Ramos (cell line): ENCODE measurements around the gene IRF2.
"Not testable (repeated sequence)": the region's sequence is repeated elsewhere in the genome, so short reads cannot be mapped to it uniquely, and the experiment has no call there.

Source experiments
- in situ Hi-C: fragments of 300-500 bp; cut with MboI; formaldehyde crosslinking; loops from one replicate; pipeline ENCODE4 v1.14.3; 2022; ENCODE audit warnings: low sequenced_read_pairs; ENCODE audit not compliant: unreplicated experiment

The IRF2 gene

DNA sequence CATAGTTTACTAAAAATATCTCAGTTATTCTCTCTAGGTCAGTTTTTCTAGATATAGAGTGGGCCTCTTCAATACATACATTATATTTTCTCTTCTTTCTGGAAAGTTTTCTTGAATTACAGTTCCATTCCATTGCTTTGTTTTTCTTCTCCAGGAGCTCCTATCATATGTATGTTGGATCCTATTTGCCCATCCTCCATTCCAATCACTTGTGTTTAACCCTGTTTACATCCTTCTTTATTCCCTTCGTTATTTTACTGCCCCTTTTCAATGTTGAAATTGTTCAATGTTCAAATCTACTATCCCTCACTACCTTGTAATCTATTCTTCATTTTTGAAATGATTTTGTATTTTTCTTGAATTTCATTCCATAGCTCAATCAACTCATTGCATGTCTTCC is 97.4 kb downstream of the IRF2 start:
- in situ Hi-C loops: no loop called here

DNA sequence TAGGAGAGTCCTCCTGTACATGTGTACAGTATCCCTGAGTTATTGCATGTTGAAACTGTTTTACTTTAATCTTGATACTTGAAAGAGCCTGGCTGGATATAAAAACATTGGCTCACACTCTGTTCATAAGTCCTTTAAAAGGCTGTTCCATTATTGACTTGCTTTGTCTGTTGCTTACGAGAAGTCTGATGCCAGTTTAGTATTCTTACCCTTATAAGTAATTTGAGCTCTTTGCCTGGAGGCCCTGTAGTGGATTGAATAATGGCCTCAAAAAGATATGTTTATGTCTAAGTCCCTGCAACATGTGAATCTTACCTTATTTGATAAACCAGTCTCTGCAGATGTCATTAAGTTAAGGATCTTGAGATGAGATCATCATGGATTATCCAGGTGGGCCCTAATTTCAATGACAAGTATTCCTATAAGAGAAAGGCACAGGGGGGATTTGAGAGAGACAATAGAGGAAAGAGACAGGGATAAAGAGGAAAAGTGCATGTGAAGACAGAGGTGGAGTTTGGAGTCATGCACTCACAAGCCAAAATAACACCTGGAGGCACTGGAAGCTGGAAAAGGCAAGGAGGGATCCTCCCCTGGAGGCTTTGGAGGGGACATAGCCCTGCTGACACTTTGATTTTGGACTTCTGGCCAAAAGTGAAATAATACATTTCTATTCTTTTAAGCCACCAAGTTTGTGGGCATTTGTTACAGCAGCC is 98.1 kb downstream of the IRF2 start:
- in situ Hi-C loops: no loop called here

DNA sequence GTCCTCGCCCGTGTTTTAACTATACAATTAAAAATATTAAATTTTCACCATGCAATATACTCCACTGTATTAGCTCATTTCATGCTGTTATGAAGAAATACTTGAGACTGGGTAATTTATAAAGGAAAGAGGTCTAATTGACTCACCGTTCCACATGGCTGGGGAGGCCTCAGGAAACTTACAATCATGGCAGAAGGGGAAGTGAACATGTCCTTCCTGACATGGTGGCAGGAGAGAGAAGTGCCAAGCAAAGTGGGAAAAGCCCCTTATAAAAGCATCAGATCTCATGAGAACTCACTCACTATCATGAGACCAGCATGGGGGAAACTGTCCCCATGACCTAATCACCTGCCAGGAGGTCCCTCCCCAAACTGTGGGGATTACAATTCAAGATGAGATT is 98.7 kb downstream of the IRF2 start:
- in situ Hi-C loops: not testable (repeated sequence)

DNA sequence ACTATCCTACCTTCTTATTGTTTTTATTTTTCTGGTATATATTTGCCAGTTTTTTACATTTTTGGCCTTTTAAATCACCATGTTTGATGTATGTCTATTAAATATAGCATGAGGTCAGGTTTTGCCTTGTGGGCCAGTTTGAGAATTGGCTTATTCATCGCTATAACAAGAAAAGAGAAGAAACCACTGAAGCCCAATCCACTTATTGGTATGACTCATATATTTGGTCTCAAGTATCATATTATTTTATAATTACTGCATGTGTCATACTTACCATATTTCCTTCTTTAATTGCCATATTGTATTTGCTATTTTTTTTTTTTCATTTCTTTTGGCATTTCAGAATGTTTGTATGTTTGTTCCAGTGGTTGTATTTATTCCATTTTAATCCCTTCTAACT is 99.3 kb downstream of the IRF2 start:
- in situ Hi-C loops: no loop called here

DNA sequence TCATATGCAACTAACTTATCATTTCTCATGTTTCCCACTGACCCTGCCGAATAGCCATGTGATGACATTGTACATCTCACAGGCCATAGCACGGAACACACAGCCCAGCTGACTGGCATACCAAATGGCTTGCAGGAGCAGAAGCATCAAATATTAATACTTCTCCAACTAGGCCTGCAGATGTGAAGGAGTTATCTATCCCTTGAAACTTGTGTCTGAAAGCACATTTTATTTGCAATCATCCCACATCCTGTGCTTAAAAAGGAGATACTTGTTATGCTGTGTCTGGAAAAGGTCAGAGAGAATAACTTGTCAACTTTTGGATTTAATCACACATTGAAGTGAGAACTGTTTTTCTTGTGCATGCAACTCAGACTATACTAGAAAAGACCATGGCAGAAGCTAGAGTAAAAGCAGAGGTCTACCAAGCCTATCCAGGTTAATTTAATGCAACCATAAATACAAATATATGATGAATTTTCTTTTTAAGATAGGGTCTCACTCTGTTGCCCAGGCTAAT is 100.4 kb downstream of the IRF2 start:
- in situ Hi-C loops: no loop called here

DNA sequence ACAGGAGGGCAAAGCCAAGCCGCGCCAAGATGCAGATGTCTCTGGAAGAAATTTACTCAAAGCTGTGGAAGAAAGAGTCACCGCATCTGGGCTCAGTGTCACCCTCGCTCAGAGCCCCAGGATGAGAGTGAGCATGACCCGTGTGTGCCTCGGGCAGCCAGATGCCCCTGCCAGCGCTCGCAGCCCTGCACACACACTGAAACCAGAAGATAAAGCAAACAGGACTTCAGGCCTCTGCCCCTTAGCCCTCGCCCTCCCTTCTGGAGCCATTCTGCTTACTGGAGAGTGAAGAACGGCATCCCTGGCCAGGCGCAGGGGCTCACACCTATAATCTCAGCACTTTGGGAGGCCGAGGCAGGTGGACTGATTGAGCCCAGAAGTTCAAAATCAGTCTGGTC is 103.0 kb downstream of the IRF2 start:
- in situ Hi-C loops: no loop called here

DNA sequence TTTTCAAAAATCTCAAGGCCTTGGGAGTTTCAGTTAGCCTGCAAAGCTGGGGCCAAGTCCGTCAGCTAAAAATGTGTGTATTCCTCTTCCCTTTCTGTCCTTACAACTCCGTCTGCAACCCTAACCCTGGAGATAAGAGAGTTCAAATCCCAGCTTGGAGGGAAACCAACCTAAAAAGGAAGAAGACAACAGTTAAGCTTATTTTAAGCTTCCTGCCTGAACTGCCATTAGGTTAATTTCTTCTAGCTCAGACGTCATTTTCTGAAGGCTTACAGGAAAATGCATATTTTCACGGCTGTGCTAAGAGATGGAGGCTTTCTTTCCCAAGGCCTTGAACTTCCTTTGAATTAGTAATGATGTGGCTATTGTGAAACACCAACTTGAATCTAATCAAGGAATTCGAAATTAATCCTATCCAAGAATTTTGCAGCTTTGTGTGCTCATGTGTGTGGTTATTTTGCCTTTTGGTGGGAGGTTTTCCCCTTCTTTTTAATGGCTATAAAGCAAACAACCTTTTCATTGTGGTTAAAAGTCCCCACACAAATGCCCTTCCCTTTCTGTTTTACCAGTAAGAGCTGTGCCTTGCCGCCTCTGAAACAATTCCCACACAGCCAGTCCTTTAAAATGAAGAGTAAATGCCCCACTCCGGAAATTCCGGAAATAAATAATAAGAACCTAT is 103.5 kb downstream of the IRF2 start:
- in situ Hi-C loops: no loop called here

DNA sequence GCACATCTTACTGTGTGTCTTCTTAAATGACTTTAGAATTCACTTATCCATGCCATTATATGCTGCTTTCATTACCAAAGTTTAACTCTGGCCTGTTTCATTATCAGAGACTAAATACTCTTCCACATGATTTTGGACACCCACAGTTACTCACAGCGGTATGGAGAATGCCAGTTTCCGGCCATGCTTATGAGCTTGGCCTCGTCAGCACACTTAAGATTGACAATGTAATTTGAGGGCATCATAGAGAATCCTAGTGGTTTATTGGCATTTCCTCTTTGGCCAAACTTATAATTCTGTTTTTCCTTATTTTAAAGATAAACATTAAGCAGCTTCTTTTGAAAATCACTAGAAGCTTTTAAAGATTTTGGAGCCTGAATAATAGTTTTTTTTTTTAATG is 104.5 kb downstream of the IRF2 start:
- in situ Hi-C loops: no loop called here

DNA sequence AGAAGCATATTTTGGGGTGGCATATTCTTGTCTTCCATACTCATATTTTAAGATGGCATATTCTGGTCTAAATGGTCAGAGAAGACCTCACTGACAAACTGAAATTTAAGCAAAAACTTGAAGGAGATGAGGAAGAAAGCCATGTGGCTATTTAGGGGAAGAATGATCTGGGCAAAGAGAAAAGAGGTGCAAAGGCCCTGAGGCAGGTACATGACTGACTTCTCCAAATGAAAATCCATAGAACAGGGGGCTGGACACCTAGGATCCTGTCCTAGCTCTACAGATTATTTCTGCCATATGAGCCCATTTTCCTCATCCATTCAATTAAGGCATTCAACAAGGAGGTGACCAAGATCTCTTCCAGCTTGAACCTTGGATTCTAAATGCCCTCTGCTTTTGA is 105.6 kb downstream of the IRF2 start:
- in situ Hi-C loops: no loop called here

DNA sequence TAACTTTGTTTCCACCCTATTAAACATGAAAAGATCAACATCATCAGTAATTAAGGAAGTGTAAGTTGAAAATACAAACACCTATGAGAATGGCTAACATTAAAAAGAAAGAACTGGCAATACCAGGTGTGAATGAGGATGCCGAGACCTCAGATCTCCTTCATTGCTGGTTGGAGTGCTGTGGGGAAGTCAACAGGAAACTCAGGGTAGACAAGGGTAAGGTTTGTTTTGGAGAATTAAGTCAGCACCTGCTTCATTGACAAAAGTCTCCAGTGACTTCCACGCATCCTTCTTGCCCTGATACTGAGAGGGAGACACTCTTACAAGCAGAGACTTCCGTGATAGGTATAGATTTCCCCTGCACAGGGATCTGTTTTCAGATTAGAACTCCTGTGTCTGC is 106.1 kb downstream of the IRF2 start:
- in situ Hi-C loops: no loop called here

DNA sequence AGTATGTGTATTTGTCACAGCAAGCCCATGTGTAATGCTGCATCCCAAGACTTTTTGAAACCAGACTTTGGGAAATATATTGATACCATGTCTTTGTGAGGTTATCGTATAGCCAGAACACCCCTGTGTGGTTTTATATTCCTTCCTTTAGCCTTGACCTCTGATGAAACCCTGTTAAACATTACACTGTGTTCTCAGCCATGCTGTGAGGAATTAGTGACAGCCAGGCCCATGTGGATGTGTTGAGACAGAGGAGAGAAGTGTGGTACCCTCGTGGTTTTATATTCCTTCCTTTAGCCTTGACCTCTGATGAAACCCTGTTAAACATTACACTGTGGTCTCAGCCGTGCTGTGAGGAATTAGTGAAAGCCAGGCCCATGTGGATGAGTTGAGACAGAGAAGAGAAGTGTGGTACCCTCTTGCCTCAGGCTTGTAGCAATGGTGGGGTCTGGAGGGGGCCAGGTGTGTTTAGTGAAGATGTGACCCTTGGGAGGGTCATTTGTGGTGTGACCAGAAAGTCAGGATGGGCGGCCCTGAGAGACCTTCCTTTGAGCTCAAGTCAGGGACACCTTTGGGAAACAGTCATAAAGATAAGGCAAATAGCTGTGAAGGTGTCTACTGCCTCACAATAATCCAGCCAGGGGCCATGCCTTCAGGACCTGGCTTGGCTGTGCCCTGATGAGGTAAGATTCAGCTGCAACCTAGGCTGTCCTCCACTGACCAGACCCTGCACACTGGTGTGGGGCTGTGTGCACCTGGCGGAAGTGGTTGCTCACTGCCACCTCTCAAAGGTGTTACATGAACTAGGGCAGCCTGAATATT is 110.0 kb downstream of the IRF2 start:
- in situ Hi-C loops: no loop called here

DNA sequence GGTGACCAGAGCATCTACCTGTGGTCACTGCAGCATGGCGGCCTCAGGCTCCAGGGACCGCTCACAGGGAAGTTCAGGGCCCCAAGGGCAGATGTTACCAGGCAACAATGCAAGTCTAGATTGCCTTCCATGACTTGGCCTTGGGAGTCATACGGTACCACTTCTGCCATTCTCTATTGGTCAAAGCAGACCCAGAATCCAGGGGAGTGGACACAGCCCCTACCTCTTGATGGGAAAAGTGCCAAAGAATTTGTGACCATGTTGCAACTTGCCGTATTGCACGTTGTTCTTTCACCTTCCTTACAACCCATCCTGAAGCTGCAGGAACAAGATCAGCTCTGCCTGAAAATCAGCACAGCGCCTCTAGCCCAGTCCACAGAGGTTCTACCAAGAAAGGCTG is 111.1 kb downstream of the IRF2 start:
- in situ Hi-C loops: no loop called here

DNA sequence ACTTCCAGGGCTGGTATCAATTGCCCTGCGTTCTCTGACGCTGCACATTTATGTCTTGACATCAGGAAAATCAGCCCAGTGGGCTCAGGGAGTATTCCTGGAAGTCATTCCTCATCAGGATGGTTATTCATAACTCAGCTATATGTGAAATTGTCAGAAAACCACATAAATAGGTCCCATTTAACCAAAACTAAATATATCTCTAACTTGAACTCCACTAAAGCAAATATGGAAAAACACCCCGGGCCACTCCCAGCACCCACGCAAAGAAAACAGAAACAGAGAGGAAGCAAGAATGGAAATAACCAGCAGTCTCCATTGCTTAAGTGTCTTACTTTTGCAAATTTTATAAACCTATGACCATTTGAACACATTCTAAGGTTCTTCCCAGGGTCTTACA is 112.0 kb downstream of the IRF2 start:
- in situ Hi-C loops: no loop called here

DNA sequence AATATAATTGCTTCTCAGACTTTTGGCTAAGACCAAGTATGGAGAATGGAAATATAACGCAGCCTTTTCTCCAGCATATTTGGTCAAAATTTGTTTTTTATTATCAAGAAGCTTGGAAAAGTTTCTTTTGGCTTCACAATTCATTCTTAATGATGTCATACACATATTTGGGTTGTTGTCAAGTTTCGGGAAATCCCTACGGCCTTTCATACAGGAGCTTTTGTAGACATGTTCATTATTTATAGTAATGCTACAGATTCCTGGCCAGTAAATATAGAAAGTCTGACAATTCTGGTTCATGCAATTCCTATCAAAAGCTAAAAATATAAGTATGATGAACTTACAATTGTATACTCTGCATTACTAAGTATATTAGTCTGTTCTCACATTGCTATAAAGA is 112.9 kb downstream of the IRF2 start:
- in situ Hi-C loops: no loop called here

DNA sequence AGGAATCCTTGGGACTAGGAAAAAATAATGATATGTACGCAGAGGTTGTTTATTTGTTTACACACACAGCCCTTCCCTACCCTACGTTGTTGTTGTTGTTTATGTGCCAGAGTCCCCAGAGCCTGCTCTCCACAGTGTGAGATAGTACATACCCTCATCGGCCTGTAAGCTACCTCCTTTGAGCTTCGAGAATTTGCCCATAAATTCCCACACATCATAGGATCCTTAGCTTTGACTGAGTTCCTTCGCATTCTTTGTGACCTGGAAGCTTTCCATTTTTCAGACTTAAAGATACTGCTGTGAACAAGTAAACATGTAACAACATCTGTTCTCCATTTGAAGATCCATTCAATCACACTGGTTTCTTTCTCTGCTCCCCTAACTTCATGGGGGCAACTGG is 114.5 kb downstream of the IRF2 start:
- in situ Hi-C loops: no loop called here

DNA sequence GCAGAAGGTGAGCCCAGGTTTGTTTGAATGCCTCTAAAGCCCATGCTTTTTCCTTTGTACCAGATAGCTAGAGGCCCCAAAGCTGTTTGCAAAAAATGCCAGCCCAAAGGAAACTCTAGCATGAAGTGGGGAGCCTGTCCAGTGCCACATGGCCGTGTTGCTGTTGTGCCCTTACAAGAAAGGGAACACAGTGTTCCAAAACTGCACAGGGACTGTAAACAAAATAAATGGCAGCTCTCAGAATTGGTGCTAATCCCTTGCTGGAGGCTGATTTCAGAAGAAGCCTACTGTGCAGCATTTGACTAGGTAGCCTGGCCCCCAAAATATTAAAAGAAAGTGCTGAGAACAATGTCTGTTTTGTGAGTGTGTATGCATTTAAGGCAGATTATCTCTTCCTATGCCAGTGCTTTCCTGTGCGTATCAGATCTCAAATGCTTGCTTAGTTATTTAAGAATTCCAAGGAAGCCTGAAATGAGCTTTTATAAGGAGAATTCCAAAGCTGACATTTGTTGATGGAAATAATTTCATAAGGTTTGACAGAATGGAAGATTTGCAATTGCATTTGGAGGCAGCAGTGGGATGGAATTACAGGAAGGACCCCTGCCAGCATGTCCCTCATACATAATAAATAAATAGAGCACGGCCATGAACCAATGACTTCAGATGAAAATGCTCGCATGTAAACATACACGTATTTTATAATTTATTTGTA is 115.7 kb downstream of the IRF2 start:
- in situ Hi-C loops: no loop called here

DNA sequence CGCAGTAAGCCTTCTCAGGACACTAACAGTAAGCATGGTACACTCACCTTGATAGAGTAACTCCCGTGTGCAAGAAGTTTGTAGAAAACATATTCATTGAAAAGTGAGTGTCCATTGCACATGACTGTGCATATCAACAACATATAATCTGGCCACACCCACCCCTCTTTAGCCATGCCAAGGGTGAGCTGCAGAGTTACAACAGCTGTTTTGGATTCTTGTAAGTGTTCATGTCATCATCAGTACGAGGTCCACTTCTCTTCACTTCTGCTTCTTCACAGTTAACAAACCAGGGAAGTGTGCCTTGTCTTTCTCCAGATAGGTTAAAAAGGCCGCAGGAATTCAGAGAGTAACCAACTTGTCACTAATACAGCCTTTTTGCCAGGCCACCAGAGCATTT is 116.6 kb downstream of the IRF2 start:
- in situ Hi-C loops: no loop called here

DNA sequence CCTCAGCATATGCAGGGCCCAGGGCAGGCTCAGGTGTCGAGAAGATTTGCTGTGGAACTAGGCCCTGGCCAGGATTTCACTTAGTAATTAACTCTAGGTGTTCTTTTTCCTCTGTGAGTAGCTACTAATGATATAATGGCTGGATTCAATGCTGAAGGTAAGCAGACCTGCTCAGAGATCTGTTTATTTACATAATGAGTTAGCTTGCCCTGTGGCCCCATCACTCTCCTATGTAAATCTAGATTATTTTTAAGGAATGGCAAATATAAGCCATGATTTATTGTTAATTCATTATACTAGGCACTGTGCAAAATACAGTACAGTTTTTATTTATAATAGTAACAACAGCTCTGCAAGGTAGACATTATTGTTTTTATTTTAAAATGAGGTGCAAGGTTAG is 117.2 kb downstream of the IRF2 start:
- in situ Hi-C loops: no loop called here

DNA sequence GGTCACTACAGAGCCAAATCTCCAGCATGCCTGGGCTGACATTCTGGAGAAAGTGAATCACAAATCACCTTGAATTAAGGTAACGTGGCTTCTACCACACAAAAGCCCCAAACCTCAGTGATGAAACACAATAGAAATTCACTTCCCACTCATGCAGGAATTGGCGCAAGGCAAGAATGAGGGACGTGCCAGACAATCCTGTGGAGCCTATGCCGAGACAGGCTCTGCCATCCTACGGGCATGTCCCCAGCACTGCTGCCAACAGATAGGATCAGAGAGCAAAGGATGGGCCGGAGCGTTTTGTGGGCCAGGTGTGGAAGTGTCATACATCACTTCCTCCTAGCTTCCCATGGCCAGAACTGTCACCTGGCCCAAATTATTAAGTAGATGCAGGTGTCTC is 118.0 kb downstream of the IRF2 start:
- in situ Hi-C loops: no loop called here

DNA sequence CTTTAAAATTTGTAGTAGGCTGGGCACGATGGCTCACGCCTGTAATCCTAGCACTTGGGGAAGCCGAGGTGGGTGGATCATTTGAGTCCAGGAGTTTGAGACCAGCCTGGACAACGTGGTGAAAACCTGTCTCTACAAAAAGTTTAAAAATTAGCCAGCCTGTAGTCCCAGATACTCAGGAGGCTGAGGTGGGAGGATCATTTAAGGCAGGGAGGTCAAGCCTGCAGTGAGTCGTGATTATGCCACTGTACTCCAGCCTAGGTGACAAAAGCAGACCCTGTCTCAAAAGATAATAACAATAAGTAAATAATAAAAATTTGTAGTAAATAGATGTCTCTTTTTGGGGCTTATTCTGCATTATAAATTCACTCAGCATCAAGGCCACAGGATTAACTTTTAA is 118.5 kb downstream of the IRF2 start:
- in situ Hi-C loops: no loop called here
